Measurements from ENCODE around the gene CIC. TPM values are rescaled to one million over a fixed set of nuclear protein-coding genes. Genes with fewer than 3 reads are reported as not detected.
A peak's percentile ranks its signal among the peaks of the same experiment; 100 is the strongest.

The CIC gene
- total RNA-seq, 1 donor from 2014 or later = 57.9 TPM

GRCh38 chr19:42306646-42307045 lies 37.6 kb downstream of the CIC start:
- no peak for DNase-seq (ENCODE audit: low spot score)

- DNase-seq (ENCODE audit: low spot score) = no peak
These were observed 40.6 kb downstream of the CIC start for GRCh38 chr19:42309686-42310085.

GRCh38 chr19:42311657-42312056 lies 42.6 kb downstream of the CIC start:
- no peak for DNase-seq (ENCODE audit: low spot score)

GRCh38 chr19:42312370-42312769 lies 43.3 kb downstream of the CIC start:
- DNase-seq (ENCODE audit: low spot score) = no peak

GRCh38 chr19:42313096-42313839 lies 44.2 kb downstream of the CIC start, which contains the start of gene TMEM145:
Gene TMEM145, plus strand, starts transcription at chr19:42313309. Its CDS starts 68 bp downstream, at chr19:42313377.
- no peak for DNase-seq (ENCODE audit: low spot score)

- no peak for DNase-seq (ENCODE audit: low spot score)
These were observed 45.0 kb downstream of the CIC start for GRCh38 chr19:42313840-42314755.

- DNase-seq (ENCODE audit: low spot score) = no peak
These were observed 46.0 kb downstream of the CIC start for GRCh38 chr19:42315024-42315423.

GRCh38 chr19:42316223-42317211 lies 47.5 kb downstream of the CIC start:
- no peak for DNase-seq (ENCODE audit: low spot score)

- no peak for DNase-seq (ENCODE audit: low spot score)
These were observed 48.5 kb downstream of the CIC start for GRCh38 chr19:42317535-42317934.

- no peak for DNase-seq (ENCODE audit: low spot score)
These were observed 53.3 kb downstream of the CIC start for GRCh38 chr19:42322305-42322704.

- DNase-seq (ENCODE audit: low spot score) = no peak
These were observed 54.4 kb downstream of the CIC start for GRCh38 chr19:42323473-42323851.

GRCh38 chr19:42323852-42324654 lies 55.0 kb downstream of the CIC start:
- DNase-seq (ENCODE audit: low spot score) = no peak

GRCh38 chr19:42324655-42325307 lies 55.7 kb downstream of the CIC start:
- DNase-seq (ENCODE audit: low spot score) = no peak

GRCh38 chr19:42325308-42325895 lies 56.4 kb downstream of the CIC start, which contains the start of gene MEGF8:
Gene MEGF8, plus strand, starts transcription at chr19:42325635. Its CDS starts 609 bp downstream, at chr19:42326244.
- peak; percentile 98 for DNase-seq (ENCODE audit: low spot score)

GRCh38 chr19:42325896-42326771 lies 57.1 kb downstream of the CIC start:
- no peak for DNase-seq (ENCODE audit: low spot score)

- DNase-seq (ENCODE audit: low spot score) = no peak
These were observed 57.9 kb downstream of the CIC start for GRCh38 chr19:42326969-42327368.

- DNase-seq (ENCODE audit: low spot score) = no peak
These were observed 58.3 kb downstream of the CIC start for GRCh38 chr19:42327381-42327780.

- no peak for DNase-seq (ENCODE audit: low spot score)
These were observed 59.1 kb downstream of the CIC start for GRCh38 chr19:42328106-42328505.

Measured in mesenteric fat pad (tissue), 1 donor.